NOMO-1 treated with DMSO at 0.1 percent for 48 hours (cell line): ENCODE results near the gene UBE2Q2.

Experiments
- DNase-seq: peaks from one replicate; lab custom pipeline; 2025; ENCODE audit not compliant: unreplicated experiment; lab: John Stamatoyannopoulos, UW

UBE2Q2 gene

DNA sequence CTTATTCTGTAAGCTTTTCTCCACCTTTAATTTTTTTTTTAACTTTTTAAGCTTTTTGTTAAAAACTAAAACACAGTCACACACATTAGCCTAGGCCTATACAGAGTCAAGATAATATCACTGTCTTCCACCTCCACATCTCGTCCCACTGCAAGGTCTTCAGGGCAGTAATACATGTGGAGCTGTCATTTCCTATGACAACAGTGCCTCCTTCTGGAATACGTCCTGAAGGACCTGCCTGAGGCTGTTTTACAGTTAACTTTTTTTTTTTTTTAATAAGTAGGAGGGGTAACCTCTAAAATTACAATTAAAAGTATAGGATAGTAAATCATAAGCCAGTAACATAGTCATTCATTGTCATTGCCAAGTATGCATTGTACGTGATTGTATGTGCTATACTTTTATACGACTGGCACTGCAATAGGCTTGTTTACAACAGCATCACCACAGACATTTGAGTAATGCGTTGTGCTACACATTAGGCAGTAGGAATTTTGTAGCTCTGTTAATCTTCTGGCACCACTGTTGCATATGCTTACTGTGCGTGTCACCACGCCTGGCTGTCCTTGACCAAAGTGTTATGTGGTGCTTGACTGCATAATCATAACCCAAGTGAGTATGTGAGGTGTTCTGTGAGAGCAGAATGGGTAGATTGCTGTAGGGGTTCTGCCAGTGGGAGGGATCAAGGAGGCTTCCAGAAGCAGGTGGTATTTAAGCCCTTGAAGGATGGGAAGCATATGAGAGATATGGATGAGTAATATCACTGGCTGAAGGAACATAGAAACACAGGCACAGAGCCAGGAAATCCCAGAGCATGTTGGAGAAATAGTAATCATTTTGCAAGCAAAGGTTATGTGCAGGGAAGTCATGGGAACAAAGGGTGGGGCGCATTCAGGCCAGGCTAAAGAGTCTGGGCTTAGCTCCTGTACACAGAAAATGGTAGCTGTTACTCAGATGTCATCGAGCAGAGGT, 78.8 kb downstream of the UBE2Q2 start:
- peak; percentile 27 for DNase-seq

DNA sequence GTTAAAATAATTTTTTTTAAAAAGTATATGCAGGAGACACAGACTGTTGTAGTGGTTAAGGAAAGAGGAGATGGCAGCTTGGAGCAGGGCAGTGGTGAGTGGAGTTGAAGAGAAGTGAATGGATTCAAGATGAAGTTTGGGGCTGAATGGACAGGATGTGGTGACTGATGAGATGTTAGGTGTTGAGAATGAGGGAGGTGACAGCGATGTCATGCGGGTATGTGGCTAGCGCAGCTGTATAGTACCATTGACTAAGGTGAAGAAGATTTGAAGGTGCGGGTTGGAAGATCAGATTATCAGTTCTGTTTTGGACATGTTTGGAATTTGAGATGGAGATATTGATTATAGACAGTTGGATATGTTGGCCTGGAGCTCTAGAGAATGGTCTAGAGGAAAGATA, 80.5 kb downstream of the UBE2Q2 start:
- no peak for DNase-seq

DNA sequence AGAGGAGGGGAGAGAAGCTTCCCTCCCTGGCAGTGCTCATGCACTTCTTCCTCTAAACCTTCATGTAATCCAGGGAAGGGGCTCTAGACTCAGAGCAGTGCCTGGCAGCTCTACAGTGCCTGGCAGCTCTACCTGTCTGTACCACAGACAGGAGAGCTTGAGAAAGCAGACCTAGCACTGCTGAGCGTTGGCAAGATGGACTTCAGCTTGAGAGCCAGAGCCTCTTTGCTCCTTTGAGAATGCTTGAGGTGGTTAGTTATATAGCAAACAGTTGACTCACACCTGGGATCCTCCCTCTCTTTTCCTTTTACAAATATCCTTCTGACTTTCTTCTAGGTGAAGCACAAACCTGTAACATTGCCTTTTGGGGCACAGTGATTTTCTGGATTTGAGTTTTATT, 81.3 kb downstream of the UBE2Q2 start:
- no peak for DNase-seq

DNA sequence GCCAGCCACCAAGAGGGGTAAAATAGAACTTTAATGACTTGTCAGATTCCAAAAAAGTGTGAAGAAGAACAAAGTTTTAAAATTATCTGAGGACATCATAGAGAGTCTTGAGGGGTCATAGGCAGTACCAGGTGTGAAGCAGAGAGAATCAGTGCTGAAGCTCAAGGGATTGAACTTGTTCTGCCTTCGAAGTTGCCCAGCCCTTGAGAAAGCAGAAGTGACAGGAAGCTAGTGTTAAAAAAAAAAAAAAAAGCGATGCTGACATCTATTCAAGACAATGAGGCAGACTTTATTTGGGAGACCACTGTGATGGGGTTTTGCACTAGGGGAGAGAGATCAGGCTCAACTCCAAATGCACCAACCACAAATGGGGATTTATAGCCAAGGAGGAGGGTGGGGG, 82.2 kb downstream of the UBE2Q2 start:
- DNase-seq: peak; percentile 52

DNA sequence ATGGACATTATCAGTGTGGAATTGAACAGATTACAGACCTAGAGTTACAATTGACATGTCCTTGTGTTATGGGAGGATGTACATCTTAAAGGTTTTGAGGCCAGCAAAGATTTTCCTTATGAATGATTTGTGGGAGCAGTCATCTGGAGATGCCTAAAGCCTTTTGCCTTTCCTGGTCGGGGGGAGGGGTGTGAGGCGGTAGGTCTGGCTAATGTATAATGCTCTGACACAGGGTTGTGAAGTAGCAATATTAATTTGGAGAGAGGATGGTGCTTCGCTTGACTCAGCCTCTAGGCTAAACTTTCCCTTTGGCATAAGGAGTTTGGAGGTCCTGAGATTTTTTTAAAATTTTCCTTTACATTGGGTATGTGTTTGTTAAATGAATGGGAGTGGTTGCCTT, 83.7 kb downstream of the UBE2Q2 start:
- DNase-seq: no peak

DNA sequence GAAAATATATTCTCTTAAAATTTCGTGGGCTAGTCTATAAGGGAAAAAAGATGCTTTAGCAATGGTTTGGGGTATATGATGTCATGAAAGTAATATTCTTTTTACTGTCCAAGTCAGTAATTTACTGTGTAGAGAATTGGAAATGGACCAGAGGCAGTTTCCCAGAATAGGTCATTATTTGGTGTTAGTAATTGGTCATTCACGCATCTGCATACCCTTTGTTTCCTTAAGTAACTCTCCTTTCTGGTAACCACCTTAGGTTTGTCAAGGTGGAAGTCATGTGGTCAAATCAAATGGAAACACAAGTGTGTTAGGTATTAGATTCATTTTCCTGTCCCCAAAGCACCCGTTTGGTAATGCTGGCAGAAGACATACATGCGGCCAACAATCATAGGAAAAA, 84.4 kb downstream of the UBE2Q2 start:
- DNase-seq: no peak

DNA sequence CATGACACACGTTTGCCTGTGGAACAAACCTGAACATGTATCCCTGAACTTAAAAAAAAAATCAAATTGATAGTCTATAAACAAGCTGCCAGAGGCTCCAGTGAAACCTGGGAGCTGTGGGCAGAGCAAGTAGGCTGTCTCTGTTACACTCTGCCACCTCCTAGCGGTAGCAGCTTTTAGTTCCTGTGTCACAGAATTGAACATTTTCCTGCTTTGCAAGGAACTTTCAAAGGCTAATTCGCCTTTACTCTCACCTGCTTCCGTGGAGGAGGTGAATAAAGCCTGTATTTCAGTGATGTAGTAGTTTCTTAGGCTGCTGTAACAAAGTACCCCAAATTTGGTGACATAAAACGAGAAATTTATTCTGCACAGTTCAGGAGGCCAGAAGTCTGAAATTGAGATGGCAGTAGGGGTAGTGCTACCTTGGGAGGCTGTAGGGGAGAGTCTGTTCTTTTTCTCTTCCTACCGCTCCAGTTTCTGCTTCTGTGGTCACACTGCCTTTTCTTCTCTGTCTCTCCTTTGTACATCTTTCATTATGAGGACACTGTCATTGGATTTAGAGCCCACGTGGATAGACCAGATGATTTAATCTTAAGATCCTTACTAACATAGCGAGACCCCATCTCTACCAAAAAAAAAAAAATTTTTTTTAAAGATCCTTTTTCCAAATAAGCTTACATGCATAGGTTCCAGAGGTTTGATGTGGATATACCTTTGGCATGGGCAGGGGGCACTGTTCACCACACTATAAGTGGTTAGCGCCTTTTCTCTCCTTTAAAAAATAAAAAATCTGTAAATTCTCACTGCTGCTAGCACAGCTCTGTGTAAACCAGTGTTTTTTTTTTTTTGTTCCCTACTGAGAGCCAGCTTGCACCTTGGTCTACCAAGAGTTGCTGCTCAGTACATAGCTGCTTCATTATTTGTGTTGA, 85.7 kb downstream of the UBE2Q2 start:
- DNase-seq: peak; percentile 37

DNA sequence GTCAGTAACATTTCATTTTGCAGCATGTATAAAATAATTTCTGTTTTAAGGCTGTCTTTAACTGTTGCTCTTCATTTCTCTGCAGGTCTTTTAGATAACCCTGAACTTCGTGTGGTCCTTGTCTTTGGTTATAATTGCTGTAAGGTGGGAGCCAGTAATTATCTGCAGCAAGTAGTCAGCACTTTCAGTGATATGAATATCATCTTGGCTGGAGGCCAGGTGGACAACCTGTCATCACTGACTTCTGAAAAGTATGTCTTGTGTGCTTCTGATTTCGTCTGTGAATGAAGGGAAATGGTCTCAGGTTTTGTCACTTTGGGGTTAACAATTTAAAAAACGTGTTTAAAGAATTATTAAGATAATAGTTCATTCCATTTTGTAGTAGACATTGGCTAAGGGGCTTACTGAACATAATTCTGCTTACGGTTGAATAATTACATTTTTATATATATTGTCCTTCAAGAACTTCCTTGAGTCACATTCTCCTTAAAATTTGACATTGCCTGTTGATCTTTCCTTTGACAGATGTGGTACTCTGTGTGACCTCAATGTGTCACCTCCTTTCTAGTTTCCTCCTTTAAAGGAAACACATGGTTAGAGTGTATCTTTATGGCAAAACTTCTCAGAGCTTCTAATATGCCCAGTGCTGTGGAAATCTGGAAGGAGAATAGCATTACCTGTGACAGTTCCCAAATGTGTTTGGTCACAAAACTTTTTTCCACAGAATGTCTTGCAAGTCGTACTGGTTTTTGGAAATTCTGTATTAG, 86.7 kb downstream of the UBE2Q2 start:
- peak; percentile 33 for DNase-seq

DNA sequence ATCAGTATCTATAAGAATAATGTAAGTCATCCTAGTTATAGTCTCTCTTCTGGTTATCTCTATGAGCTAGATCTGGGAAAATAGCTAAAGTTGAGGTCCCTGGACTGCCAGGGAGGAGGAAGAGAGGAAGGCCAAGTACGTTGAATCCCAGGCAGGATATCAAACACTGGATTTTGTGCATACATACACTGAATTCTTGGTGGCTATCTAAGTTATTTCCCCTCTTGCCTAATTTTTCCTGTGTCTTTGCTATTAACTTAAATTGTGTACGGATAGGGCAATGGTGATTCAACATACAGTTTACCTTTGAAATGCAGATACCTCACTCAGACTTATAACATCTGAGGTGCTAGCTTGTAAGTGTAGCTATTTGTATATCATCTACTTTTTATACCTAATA, 87.6 kb downstream of the UBE2Q2 start:
- no peak for DNase-seq

DNA sequence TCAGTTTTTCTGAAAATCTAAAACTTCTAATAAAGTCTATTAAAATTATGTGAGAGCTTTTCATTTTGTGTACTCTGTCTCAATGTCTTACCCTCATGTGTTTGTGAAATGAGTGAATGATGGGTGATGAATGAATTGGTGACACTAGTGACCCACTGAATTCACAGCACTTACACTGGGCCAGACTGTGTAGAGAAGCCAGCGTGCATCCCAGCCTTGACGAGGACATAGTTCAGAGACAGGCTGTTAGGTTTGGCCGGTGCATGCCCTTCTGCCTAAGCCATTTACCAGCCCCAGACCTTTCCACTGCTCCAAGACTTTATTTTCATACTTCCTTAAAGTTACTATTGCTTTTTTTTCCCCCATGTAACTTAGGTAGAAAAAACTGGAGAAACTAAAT, 99.2 kb downstream of the UBE2Q2 start:
- no peak for DNase-seq

DNA sequence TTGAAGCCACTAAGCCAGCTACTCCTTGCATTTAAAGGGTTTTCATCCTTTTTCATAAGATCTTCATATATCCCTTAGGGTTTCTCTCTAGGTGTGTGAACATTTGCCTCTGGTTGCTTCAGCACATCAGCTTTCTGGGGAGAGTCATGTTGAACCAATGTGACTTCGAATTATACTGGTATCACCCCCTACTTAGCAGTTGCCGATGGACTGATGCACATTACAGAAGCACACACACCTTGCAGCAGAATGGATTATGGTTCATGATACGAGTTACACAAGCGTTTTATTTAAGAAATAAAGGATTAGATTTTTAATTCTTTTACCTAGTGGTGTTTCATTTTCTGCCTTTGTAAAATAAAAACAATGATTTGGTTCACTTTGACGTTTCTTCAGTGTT, 100.0 kb downstream of the UBE2Q2 start:
- DNase-seq: no peak

DNA sequence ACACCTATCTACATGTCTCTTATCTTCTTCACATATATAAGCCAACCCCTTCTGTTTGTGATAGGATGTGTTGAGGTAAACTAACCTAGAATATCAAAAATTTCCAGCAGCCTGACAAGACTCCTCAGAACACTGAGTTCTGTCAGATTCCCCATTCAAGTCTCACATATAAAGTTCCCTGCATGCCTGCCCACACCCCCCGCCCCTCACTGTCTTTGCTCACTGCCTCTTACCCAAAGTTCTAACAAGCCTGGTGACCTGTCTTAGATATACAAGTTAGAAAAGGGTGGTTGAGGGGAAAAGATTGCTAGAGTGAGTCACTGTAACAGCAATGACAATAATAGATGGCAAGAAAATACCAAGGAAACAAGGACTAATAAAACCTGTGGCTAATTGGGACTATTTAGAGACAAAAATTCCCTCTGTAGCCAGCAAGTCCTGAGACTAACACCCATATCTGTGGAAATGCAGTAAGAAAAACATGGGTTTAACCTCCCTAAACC, 100.5 kb downstream of the UBE2Q2 start:
- peak; percentile 8 for DNase-seq

DNA sequence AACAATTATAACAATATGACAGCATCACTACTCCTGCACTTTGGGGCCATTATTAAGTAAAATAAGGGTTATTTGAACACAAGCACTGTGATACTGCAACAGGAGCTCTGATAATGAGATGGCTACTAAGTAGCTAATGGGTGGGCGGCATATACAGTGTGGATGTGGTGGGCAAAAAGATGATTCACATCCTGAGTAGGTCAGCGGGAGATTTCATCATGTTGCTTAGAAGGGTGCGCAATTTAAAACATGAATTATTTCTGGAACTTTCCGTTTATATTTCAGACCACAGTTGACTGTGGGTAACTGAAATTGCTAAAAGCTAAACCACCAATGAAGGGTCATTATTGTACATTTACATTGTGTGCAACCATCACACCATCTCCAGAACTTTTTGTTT, 102.7 kb downstream of the UBE2Q2 start:
- DNase-seq: peak; percentile 95

DNA sequence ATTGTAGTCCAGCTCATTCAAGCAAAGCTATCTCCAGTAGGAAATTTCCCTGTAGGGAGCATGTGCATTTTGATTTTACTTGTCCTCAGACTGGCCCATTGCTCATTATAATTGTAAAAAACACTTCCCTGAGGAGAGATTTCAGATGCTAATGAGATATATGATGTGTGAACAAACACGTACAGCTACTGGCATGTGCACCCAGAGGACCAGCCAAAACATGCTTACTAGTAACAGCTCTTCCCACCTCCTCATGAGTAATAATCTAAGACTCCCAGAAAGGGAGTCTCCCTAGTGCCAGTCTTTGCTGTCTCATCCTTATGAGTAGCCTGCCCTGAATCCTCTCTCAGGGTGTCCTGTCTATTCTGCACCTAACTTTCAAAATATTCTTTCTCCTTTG, 103.8 kb downstream of the UBE2Q2 start:
- no peak for DNase-seq

DNA sequence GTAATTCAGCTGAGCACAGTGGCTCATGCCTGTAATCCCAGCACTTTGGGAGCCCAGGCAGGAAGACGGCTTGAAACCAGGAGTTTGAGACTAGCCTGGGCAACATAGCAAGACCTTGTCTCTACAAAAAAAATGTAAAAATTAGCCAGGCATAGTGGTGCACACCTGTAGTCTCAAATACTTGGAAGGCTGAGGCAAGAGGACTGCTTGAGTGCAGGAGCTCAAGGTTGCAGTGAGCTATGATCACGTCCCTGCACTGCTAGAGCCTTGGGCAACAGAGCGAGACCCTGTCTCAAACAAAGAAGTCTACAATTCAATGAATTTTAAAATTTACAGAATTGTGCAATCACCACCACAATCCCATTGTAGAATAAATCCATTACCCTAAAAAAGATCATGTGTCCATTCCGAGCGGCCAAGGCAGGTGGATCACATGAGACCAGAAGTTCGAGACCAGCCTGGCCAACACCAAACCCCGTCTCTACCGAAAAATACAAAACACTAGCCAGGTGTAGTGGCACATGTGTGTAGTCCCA, 105.6 kb downstream of the UBE2Q2 start:
- no peak for DNase-seq
